ENCODE results near the gene GMDS.

Gene GMDS

DNA sequence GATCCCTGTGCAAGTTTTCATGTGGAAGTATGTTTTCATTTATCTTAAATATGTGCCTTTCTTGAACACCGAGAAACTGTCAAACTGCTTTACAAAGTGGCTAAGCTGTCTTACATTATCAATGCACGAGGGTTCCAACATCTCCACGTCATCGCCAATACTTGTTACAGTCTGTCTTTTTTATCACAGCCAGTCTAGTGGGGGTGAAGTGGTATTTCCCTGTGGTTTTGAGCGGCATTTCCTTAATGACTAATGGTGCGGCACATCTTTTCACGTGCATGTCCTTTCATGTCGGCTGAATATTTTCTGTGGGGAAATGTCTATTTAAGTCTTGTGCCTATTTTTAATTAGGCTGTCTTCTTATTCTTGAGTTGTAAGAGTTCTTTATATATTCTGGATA lies 355.3 kb downstream of the GMDS start:
- DNase-seq, result no peak

GRCh38 chr6:1885576-1886011 lies 359.8 kb downstream of the GMDS start:
- no peak for DNase-seq

GRCh38 chr6:1884313-1884712 lies 361.1 kb downstream of the GMDS start:
- no peak for DNase-seq

GRCh38 chr6:1878330-1878729 lies 367.1 kb downstream of the GMDS start:
- DNase-seq, result no peak

DNA sequence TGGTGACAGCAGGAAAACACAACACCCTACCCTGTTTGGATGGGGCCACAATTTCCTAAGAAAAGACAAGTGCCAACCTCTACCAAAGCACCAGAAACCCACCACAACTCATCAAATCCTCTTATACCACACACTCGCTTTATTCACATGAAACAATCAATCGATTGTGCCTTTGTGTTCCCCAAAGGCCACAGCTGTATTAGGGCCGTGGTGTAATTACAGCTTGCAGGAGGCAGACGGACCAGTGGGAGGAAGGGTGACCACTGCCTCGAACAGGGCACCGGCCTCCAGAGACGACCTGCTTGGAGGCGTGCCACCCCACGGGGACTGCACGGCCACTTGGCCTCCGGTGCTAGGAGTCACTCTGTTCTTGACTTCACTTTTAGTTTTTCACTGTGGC lies 371.6 kb downstream of the GMDS start:
- DNase-seq, result no peak

GRCh38 chr6:1872649-1873131 lies 372.7 kb downstream of the GMDS start:
- peak; percentile 98 for DNase-seq

DNA sequence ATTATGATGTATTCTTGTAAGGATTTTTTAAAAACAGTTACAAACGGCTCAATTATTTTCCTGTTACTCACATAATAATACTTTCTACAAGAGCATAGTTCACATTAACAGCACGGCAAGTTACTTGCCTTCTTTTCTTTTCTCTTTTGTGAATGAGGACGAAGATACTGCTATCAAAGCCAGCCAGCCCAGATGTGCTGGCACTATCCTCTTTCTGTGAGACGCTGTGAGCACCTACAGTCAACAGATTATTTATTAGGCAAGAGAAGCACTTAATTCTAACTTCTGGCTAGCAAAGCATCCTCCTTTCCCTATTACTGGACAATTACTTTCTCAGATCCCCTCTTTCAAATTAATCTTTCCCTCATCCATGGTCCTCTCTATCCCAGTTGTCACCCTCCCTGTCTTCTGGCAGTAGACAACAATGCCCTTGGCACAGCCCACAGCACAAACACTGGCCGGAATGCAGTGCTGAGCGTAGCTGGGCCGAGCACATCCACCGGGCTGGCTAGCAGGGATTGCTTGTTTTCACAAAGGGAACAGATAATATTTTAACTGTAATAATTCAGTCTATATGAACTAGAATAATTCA lies 373.6 kb downstream of the GMDS start:
- peak; percentile 52 for DNase-seq

DNA sequence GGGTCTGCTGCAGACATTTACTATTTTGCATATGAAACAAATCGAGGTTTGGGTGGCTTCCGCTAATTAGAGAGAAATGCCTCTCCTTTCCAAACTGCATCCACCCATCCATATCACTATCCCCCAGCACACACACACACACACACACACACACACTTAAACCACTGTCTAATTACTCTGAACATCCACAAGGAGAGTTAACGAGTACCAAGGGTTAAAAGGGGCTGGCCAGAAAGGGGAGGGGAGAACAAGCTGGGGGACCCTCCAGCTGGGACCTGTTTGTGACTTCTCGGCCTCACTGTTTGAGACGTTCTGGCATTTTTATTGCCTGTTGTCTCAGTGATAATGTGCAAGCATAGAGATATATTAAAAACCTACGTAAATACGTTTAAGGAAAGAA lies 374.5 kb downstream of the GMDS start:
- peak; percentile 49 for DNase-seq

GRCh38 chr6:1870251-1870650 lies 375.2 kb downstream of the GMDS start:
- no peak for DNase-seq

GRCh38 chr6:1869769-1870168 lies 375.6 kb downstream of the GMDS start:
- DNase-seq, result no peak

DNA sequence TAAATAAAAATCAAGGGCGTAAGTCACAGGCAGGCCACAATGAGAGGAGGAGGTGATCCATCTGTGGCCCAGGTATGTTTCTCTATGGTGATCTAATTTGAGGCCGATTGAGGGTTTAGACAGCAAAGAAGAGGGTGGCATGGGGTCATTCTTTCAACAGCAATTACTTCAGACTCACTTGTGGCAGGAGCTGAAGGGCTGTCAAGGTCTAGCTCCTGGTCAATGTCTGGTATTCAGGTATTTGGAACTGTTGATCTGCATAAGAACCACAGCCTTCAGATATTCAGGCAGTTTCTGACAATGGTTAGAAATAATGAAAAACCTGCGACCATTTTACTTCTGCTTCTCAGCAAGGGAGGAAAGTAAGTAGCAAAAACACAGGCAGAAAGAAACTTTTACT lies 376.1 kb downstream of the GMDS start:
- DNase-seq, result no peak

- DNase-seq, result no peak
These were observed 376.7 kb downstream of the GMDS start for GRCh38 chr6:1868561-1869261.

DNA sequence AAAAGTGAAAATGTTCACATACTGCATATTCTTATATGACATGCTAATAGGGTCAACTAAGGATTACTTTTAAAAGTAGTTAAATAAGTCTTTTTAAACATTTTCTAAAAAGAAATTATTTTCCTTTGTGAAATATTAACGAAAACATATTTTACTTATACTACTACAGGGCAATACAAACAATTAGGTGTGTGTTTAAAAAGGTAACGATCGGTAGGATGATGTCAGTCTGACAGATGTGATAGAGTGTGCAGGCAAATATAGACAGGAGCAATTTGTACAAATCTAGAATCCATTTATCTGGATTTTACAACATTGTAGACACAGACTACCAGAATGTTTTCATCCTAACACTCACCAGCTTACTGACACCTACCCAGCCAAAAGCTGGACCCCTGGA lies 378.2 kb downstream of the GMDS start:
- no peak for DNase-seq

DNA sequence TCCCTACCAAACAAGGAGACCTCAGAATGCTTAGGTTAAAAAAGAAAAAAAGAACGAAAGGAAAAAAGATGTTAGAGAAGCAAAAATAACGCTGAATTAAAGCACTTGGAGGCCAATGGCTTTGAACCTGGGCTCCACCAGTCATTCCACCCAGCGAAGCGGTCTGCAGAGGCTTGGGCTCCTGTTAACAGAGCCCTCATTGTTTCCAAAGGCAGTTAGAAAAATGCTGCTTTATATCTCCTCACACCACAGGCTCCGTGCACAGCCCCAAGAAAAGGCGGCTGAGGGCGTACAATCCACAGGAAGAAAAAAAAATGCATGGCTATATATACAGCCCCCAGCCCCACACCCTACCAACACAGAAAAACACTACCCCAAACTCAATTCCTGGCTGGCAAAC lies 379.8 kb downstream of the GMDS start:
- peak; percentile 10 for DNase-seq

- DNase-seq, result peak; percentile 78
These were observed 380.9 kb downstream of the GMDS start for GRCh38 chr6:1864496-1864895.

DNA sequence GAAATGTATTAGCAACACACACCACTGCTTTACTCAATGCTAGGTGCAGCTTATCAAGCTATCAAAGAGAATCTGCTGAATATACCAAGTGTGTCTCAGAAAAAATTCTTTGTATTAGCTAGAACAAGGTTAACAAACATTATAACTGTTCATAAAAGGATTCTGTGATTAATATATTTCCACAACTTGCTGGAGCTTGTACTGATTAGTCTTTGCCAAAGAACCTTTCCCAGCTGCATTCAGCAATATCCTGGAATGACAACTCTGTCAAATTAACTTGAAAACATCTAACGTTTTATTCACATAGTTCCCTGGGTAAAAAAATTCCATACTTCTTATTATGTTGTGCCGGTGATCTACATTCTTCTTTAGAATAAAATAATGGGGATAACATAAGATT lies 383.0 kb downstream of the GMDS start:
- no peak for DNase-seq

GRCh38 chr6:1860756-1861348 lies 384.6 kb downstream of the GMDS start:
- no peak for DNase-seq

DNA sequence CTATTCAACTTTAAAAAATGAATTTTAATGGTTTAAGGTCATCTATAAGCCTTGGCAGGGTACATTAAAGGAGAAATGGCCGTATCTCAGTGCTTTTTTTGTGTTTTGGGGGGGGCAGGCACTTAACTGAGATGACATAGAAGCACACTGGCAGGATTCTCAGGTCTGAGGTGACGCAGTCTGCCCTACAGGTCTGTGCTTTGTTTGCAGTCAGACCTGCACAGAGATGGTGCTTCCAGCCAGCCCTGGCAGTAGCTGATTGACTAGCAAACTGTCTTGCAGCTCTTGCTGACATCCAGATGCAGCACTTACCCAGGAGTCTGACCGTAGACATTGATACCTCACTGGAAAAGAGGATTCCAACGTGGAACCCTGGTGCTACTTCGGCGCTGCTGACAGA lies 386.5 kb downstream of the GMDS start:
- DNase-seq, result no peak

DNA sequence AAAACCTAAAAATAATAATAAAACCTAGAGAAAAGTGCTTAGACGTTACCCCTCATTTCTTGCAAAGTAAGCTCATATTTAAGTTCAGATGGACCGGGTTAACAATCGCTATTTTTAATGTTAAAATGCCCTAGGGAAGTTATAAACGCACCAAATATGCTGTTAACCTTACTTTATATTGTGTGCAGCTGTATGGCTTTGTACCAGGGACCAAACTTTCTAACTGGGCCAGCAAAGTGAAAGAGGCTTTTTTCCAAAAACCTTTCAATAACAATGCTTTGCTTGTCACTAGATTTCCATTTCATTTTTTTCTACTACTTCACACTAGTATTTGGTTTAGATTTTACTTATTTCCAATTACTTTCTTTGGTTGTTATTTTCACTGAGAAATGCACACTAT lies 387.2 kb downstream of the GMDS start:
- no peak for DNase-seq

DNA sequence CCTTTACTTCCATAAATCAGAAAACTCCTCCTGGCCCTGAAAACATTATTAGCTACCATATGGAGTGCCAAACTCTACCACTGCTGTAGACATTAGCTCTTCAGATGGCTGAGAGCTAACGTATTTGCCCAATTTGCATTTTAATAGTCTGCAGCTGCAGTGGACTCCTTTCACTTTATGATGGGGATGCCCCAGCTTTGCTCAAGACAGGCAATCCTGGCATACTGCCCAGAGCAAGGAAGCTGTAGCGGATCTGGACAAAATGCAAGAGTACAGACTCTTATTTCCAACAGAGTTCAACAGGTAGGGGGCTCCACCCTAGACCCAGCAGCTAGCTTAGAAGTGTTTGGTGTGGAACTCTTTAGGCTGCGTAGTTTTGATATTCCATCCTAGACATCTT lies 389.0 kb downstream of the GMDS start:
- peak; percentile 47 for DNase-seq

DNA sequence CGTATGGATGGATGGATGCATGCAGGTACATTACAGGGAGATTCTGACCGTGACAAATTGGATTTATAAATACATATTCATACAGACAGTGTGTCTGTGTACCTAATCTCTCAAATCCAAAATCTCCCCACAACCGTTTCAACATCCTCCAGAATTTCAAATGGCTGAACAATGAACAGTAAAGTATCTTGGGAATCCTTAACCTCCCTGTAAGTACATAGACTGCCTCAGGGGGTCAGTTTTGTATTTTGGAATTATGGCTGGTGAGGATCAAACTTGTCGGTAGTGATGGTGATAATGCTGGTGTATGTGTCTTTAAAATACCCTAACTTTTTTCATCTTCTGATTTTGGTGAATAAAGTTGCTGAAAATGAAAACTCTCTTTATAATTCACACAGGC lies 389.5 kb downstream of the GMDS start:
- DNase-seq, result no peak

- no peak for DNase-seq
These were observed 391.1 kb downstream of the GMDS start for GRCh38 chr6:1854296-1854695.

GRCh38 chr6:1853761-1854160 lies 391.6 kb downstream of the GMDS start:
- DNase-seq, result no peak

- DNase-seq, result no peak
These were observed 393.5 kb downstream of the GMDS start for GRCh38 chr6:1851681-1852456.

Data from NCI-H82 (cell line).